Measurements from ENCODE around the gene SORCS2.

The SORCS2 gene

GRCh38 chr4:7662507-7662846 is 470.1 kb downstream of the SORCS2 start:
- no peak for DNase-seq

GRCh38 chr4:7663075-7663541 is 470.8 kb downstream of the SORCS2 start:
- no peak for DNase-seq

GRCh38 chr4:7664106-7664505 is 471.8 kb downstream of the SORCS2 start:
- DNase-seq = no peak

- no peak for DNase-seq
Measured at GRCh38 chr4:7665321-7665720, 473.0 kb downstream of the SORCS2 start.

- DNase-seq = no peak
Measured at GRCh38 chr4:7666011-7666410, 473.7 kb downstream of the SORCS2 start.

GRCh38 chr4:7666744-7667143 is 474.4 kb downstream of the SORCS2 start:
- no peak for DNase-seq

GRCh38 chr4:7668271-7668670 is 475.9 kb downstream of the SORCS2 start:
- no peak for DNase-seq

- no peak for DNase-seq
Measured at GRCh38 chr4:7668826-7669225, 476.5 kb downstream of the SORCS2 start.

- DNase-seq = no peak
Measured at GRCh38 chr4:7672601-7673000, 480.3 kb downstream of the SORCS2 start.

- DNase-seq = no peak
Measured at GRCh38 chr4:7673121-7673520, 480.8 kb downstream of the SORCS2 start.

- DNase-seq = no peak
Measured at GRCh38 chr4:7674706-7675105, 482.4 kb downstream of the SORCS2 start.

GRCh38 chr4:7675136-7675535 is 482.8 kb downstream of the SORCS2 start:
- DNase-seq = no peak

GRCh38 chr4:7675612-7676320 is 483.4 kb downstream of the SORCS2 start:
- DNase-seq = no peak

GRCh38 chr4:7676398-7676922 is 484.1 kb downstream of the SORCS2 start:
- no peak for DNase-seq

GRCh38 chr4:7677086-7677485 is 484.7 kb downstream of the SORCS2 start:
- no peak for DNase-seq

GRCh38 chr4:7677799-7678301 is 485.5 kb downstream of the SORCS2 start:
- no peak for DNase-seq

- no peak for DNase-seq
Measured at GRCh38 chr4:7678318-7678852, 486.0 kb downstream of the SORCS2 start.

- no peak for DNase-seq
Measured at GRCh38 chr4:7679406-7680040, 487.2 kb downstream of the SORCS2 start.

- DNase-seq = no peak
Measured at GRCh38 chr4:7680106-7680505, 487.8 kb downstream of the SORCS2 start.

GRCh38 chr4:7680731-7681130 is 488.4 kb downstream of the SORCS2 start:
- no peak for DNase-seq

GRCh38 chr4:7683126-7683703 is 490.9 kb downstream of the SORCS2 start:
- DNase-seq = no peak

GRCh38 chr4:7684294-7684693 is 492.0 kb downstream of the SORCS2 start:
- DNase-seq = no peak

GRCh38 chr4:7686070-7686870 is 493.9 kb downstream of the SORCS2 start:
- no peak for DNase-seq

All from stimulated activated CD8-positive, alpha-beta memory T cell treated with anti-CD3 and anti-CD28 coated beads, Interleukin-4, amount 100 ng/mL, for 48 hours (primary cell).